22Rv1 (cell line): Measurements from ENCODE around the gene RTKN2.

Source experiments
- CTCF ChIP-seq: fragments of 450-650 bp; IDR thresholded peaks from 2 replicates; pipeline ENCODE4 v1.5.1; 2017; ENCODE audit warnings: mild to moderate bottlenecking
- ZFX ChIP-seq: fragments of 450-650 bp; IDR thresholded peaks from 2 replicates; pipeline ENCODE4 v1.6.1; 2017; ENCODE audit warnings: antibody characterized with exemption, borderline replicate concordance

GRCh38 chr10:62238880-62239279 lies 29.8 kb downstream of the RTKN2 start:
- no peak for TF ChIP-seq CTCF
- TF ChIP-seq ZFX: no peak
